Measurements from ENCODE around the gene HSPG2.

- TF ChIP-seq POLR2AphosphoS5 (IDR thresholded peaks at IDR 0.05; ENCODE audit: low read depth, low read length) = no peak
- TF ChIP-seq TAF1 (IDR thresholded peaks at IDR 0.05; ENCODE audit: borderline replicate concordance, low read depth, low read length) = no peak
Observed at GRCh38 chr1:21944733-21945073, 7.6 kb upstream of the HSPG2 start.
